HG03175 (cell line): Measurements from ENCODE around the gene UNC5CL.
"Not testable (repeated sequence)": the region's sequence is repeated elsewhere in the genome, so short reads cannot be mapped to it uniquely, and the experiment has no call there.

ENCODE experiments used
- ATAC-seq: cut with Tn5 transposase; IDR thresholded peaks from one replicate; pipeline ENCODE4 v1.9.1; 2021; ENCODE audit warnings: mild to moderate bottlenecking, moderate library complexity; ENCODE audit not compliant: unreplicated experiment

UNC5CL gene

GRCh38 chr6:41008011-41008410, 31.0 kb downstream of the UNC5CL start:
- ATAC-seq, result no peak

- ATAC-seq, result not testable (repeated sequence)
These were observed 32.0 kb downstream of the UNC5CL start for GRCh38 chr6:41006980-41007379.

- not testable (repeated sequence) for ATAC-seq
These were observed 32.8 kb downstream of the UNC5CL start for GRCh38 chr6:41006217-41006616.

GRCh38 chr6:41002168-41002567, 36.9 kb downstream of the UNC5CL start:
- no peak for ATAC-seq

- no peak for ATAC-seq
These were observed 38.8 kb downstream of the UNC5CL start for GRCh38 chr6:41000248-41000647.

GRCh38 chr6:40999569-40999968, 39.5 kb downstream of the UNC5CL start:
- no peak for ATAC-seq

GRCh38 chr6:40998661-40999060, 40.4 kb downstream of the UNC5CL start:
- no peak for ATAC-seq

- ATAC-seq, result no peak
These were observed 41.6 kb downstream of the UNC5CL start for GRCh38 chr6:40997234-40997957.

- no peak for ATAC-seq
These were observed 42.3 kb downstream of the UNC5CL start for GRCh38 chr6:40996591-40997233.

- no peak for ATAC-seq
These were observed 46.3 kb downstream of the UNC5CL start for GRCh38 chr6:40992746-40993145.

- no peak for ATAC-seq
These were observed 48.7 kb downstream of the UNC5CL start for GRCh38 chr6:40990301-40990700.

GRCh38 chr6:40989204-40990169, 49.5 kb downstream of the UNC5CL start:
- ATAC-seq, result no peak

GRCh38 chr6:40988634-40989033, 50.4 kb downstream of the UNC5CL start:
- no peak for ATAC-seq

GRCh38 chr6:40986921-40987819, 51.9 kb downstream of the UNC5CL start:
- no peak for ATAC-seq

- ATAC-seq, result no peak
These were observed 52.7 kb downstream of the UNC5CL start for GRCh38 chr6:40986364-40986763.

GRCh38 chr6:40983752-40984151, 55.3 kb downstream of the UNC5CL start:
- no peak for ATAC-seq

GRCh38 chr6:40982917-40983316, 56.1 kb downstream of the UNC5CL start:
- ATAC-seq, result no peak

GRCh38 chr6:40978687-40979289, 60.2 kb downstream of the UNC5CL start:
- ATAC-seq, result no peak

- no peak for ATAC-seq
These were observed 61.3 kb downstream of the UNC5CL start for GRCh38 chr6:40977695-40978094.

- ATAC-seq, result no peak
These were observed 61.9 kb downstream of the UNC5CL start for GRCh38 chr6:40977085-40977484.
